ENCODE results near the gene RTL5.

DNA sequence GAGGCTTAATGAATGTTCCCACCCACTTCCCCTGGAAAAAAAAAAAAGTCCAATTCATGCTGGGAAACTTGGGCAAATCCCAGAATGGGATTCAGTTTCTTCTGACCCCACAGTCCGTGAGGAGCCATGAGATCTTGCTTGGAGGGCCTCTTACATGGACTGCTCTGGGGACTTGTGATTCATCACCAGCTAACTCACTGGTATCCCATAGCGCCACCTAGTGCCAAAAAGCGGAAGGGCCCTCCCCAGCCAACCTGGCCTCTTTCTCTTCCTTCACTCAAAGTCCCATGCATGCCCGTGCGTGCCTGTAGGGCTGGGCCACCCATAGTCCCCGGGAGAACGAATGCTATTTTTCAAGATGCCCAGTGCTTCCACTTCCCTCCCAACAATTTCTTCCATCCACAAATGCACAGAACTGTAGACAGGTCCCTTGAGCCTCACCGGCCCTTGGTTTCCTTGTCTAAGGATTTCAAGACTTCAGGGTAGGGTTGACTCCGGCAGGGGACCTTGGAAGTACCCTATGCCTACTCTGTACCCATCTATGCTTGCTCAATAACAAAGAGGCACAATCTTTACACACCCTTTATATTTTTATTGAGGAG is 5.1 kb downstream of the RTL5 start:
- TF ChIP-seq, protein P1, sequence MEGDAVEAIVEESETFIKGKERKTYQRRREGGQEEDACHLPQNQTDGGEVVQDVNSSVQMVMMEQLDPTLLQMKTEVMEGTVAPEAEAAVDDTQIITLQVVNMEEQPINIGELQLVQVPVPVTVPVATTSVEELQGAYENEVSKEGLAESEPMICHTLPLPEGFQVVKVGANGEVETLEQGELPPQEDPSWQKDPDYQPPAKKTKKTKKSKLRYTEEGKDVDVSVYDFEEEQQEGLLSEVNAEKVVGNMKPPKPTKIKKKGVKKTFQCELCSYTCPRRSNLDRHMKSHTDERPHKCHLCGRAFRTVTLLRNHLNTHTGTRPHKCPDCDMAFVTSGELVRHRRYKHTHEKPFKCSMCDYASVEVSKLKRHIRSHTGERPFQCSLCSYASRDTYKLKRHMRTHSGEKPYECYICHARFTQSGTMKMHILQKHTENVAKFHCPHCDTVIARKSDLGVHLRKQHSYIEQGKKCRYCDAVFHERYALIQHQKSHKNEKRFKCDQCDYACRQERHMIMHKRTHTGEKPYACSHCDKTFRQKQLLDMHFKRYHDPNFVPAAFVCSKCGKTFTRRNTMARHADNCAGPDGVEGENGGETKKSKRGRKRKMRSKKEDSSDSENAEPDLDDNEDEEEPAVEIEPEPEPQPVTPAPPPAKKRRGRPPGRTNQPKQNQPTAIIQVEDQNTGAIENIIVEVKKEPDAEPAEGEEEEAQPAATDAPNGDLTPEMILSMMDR (conservative IDR thresholded peaks at IDR 0.05; ENCODE audit: low read length) = peak; percentile 74
- TF ChIP-seq EZH2phosphoT487 (IDR thresholded peaks at IDR 0.05; ENCODE audit: borderline replicate concordance) = no peak
